Measurements from ENCODE around the gene RLN3.

- no peak for TF ChIP-seq CEBPB (tag; IDR thresholded peaks at IDR 0.05)
- no peak for TF ChIP-seq TARDBP (IDR thresholded peaks at IDR 0.05)
- TF ChIP-seq TEAD4 (IDR thresholded peaks at IDR 0.05; ENCODE audit: low read length), result no peak
- no peak for TF ChIP-seq TEAD4 (CRISPR knock-in tag; IDR thresholded peaks at IDR 0.05; ENCODE audit: borderline replicate concordance)
- TF ChIP-seq ZKSCAN8 (CRISPR knock-in tag; IDR thresholded peaks at IDR 0.05), result no peak
- no peak for TF ChIP-seq ZNF551 (CRISPR knock-in tag; IDR thresholded peaks at IDR 0.05)
- TF ChIP-seq RB1 (IDR thresholded peaks at IDR 0.05; ENCODE audit: low read depth), result no peak
- TF ChIP-seq POLR2A (conservative IDR thresholded peaks at IDR 0.05), result no peak
- no peak for TF ChIP-seq BACH1 (tag; IDR thresholded peaks at IDR 0.05)
- TF ChIP-seq CTCF (IDR thresholded peaks at IDR 0.05 in 2 of 3, conservative IDR thresholded peaks at IDR 0.05 in 1 of 3; ENCODE audit: insufficient read depth in 2 of 3, low read depth in 1 of 3, low read length in 3 of 3), result no peak
- no peak for TF ChIP-seq POLR2G (IDR thresholded peaks at IDR 0.05; ENCODE audit: low read depth, low read length)
- no peak for TF ChIP-seq HNRNPLL (IDR thresholded peaks at IDR 0.05; ENCODE audit: low read depth, low read length, poor library complexity, severe bottlenecking)
- TF ChIP-seq KLF13 (tag; IDR thresholded peaks at IDR 0.05; ENCODE audit: borderline replicate concordance, low read depth), result no peak
- no peak for TF ChIP-seq EZH2 (IDR thresholded peaks at IDR 0.05; ENCODE audit: borderline replicate concordance, low read depth, low read length)
- TF ChIP-seq, protein P1, sequence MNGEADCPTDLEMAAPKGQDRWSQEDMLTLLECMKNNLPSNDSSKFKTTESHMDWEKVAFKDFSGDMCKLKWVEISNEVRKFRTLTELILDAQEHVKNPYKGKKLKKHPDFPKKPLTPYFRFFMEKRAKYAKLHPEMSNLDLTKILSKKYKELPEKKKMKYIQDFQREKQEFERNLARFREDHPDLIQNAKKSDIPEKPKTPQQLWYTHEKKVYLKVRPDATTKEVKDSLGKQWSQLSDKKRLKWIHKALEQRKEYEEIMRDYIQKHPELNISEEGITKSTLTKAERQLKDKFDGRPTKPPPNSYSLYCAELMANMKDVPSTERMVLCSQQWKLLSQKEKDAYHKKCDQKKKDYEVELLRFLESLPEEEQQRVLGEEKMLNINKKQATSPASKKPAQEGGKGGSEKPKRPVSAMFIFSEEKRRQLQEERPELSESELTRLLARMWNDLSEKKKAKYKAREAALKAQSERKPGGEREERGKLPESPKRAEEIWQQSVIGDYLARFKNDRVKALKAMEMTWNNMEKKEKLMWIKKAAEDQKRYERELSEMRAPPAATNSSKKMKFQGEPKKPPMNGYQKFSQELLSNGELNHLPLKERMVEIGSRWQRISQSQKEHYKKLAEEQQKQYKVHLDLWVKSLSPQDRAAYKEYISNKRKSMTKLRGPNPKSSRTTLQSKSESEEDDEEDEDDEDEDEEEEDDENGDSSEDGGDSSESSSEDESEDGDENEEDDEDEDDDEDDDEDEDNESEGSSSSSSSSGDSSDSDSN (IDR thresholded peaks at IDR 0.05; ENCODE audit: borderline replicate concordance in 1 of 2, low read depth in 2 of 2, low read length in 2 of 2), result no peak
These were observed 42.5 kb downstream of the RLN3 start for GRCh38 chr19:14070268-14071050.

Measured in K562 (cell line).